ENCODE data around the gene STS. TPM values are rescaled to one million over a fixed set of nuclear protein-coding genes. Genes with fewer than 3 reads are reported as not detected.

The STS gene
- total and polyA plus RNA-seq, 10 of the 15 experiments (the other 5 are each of a cell fraction or from before 2014, with no cell fraction given), result 1.6 to 19.4 (median 4.7) TPM

GRCh38 chrX:7102119-7102518 is 45.4 kb upstream of the STS start:
- ATAC-seq (no peak), DNase-seq (ENCODE audit: low read depth, low spot score) (no peak), FAIRE-seq (no peak)
- H3K36me3 ChIP-seq (ENCODE audit: control insufficient read depth in 2 of 2, insufficient read depth in 2 of 2, low read length in 1 of 2), result peaks cover 6 to 10% of the 10 kb centered on the region in 2 experiments; a peak in 3 of 4 replicates
- H3K4me1 ChIP-seq (ENCODE audit: control insufficient read depth, insufficient read depth, low read length), result peaks cover 6% of the 10 kb centered on the region; the same call in 1 of the 2 replicates
- no peak overlapping the region for H3K9ac ChIP-seq (ENCODE audit: control insufficient read depth, insufficient read depth, low read length)
- ChIA-PET RAD21 (ENCODE audit: unreplicated experiment) (interaction anchor here (0.6 to 1.1 kb wide), 5 partner anchors 8 to 802 kb away, joined by 3 to 4 read pairs (median 4); no protein-coding TSS in a partner anchor), CTCF (interaction anchor here (0.5 to 1.2 kb wide), 4 partner anchors 11 to 162 kb away, joined by 3 to 5 read pairs (median 4); no protein-coding TSS in a partner anchor), POLR2A (interaction anchor here (0.6 to 1.9 kb wide), 4 partner anchors 8 to 110 kb away, joined by 3 to 5 read pairs (median 4); no protein-coding TSS in a partner anchor), SMC1A (ENCODE audit: uncharacterized antibody, unreplicated experiment) (interaction anchor here (0.7 to 3.2 kb wide), 6 partner anchors 9 to 17 kb away, joined by 3 to 15 read pairs (median 5); no protein-coding TSS in a partner anchor)
- peaks cover 6% of the 10 kb centered on the region; the same call in 1 of the 2 replicates for H3K79me2 ChIP-seq (ENCODE audit: control insufficient read depth, insufficient read depth, low read length)
- BruUV-seq (replicated peaks), result no TSS peak
- WGBS (ENCODE audit: insufficient coverage, insufficient replicate concordance, low lambda C conversion rate, missing lambda C conversion rate), result 67% methylated on average over 3 of the region's 3 CpGs
- H3K4me3 ChIP-seq, result no peak overlapping the region
- no peak overlapping the region for H3K27ac ChIP-seq (ENCODE audit: control insufficient read depth, insufficient read depth)
- peaks cover 2% of the 10 kb centered on the region; the same call in 1 of the 3 replicates for H3K9me3 ChIP-seq (replicated peaks; ENCODE audit: control insufficient read depth, insufficient read depth, low read length)
- in situ Hi-C loops (cut with MboI) (no loop called here), intact Hi-C loops (cut with micrococcal nuclease; ENCODE audit: unreplicated experiment) (no loop called here)
- TF ChIP-seq ZNF384 (IDR thresholded peaks at IDR 0.05; ENCODE audit: borderline replicate concordance, low read depth, low read length), result peak; percentile 55; the same call in 1 of the 2 replicates
- no peak for TF ChIP-seq ASH2L (IDR thresholded peaks at IDR 0.05; ENCODE audit: borderline replicate concordance, low read depth)
- TF ChIP-seq RUNX3 (IDR thresholded peaks at IDR 0.05; ENCODE audit: low read length), result peak; percentile 85
- no peak for TF ChIP-seq RBBP5 (conservative IDR thresholded peaks at IDR 0.05)
- TF ChIP-seq NFIC (IDR thresholded peaks at IDR 0.05; ENCODE audit: low read depth, low read length), result peak; percentile 40; the same call in 1 of the 2 replicates
- peak; percentile 64; the same call in 1 of the 2 replicates for TF ChIP-seq ZNF24 (IDR thresholded peaks at IDR 0.05)
- H2AFZ ChIP-seq (ENCODE audit: control insufficient read depth, low read depth, low read length), result no peak overlapping the region
- H4K20me1 ChIP-seq (ENCODE audit: control insufficient read depth, insufficient read depth), result no peaks in the 10 kb centered on the region
- peak overlapping the region; percentile 27 for H3K4me2 ChIP-seq (ENCODE audit: control insufficient read depth, insufficient read depth)
- no peaks in the 10 kb centered on the region for H3K27me3 ChIP-seq (replicated peaks in 1 of 2; ENCODE audit: control insufficient read depth in 2 of 2, insufficient read depth in 2 of 2, low read length in 1 of 2)

GRCh38 chrX:7106649-7107048 is 40.9 kb upstream of the STS start:
- CTCF ChIA-PET, result interaction anchor here (0.5 to 2.3 kb wide), 4 partner anchors 12 to 23 kb away, joined by 3 to 8 read pairs (median 4); no protein-coding TSS in a partner anchor
- H3K9me3 ChIP-seq (replicated peaks; ENCODE audit: control insufficient read depth, insufficient read depth, low read length), result peaks cover 2% of the 10 kb centered on the region; the same call in 1 of the 3 replicates
- in situ Hi-C loops (cut with MboI) (no loop called here), intact Hi-C loops (cut with micrococcal nuclease; ENCODE audit: unreplicated experiment) (no loop called here)
- H3K27ac ChIP-seq (ENCODE audit: control insufficient read depth, insufficient read depth), result no peak overlapping the region
- DNase-seq (ENCODE audit: low read depth, low spot score) (no peak), ATAC-seq (no peak), FAIRE-seq (no peak)
- no peak overlapping the region for H3K4me3 ChIP-seq
- no peak overlapping the region for H3K4me2 ChIP-seq (ENCODE audit: control insufficient read depth, insufficient read depth)
- no peak overlapping the region for H2AFZ ChIP-seq (ENCODE audit: control insufficient read depth, low read depth, low read length)
- no TSS peak for BruUV-seq (replicated peaks)
- 71% methylated on average over 2 of the region's 2 CpGs for WGBS (ENCODE audit: insufficient coverage, insufficient replicate concordance, low lambda C conversion rate, missing lambda C conversion rate)
- no peaks in the 10 kb centered on the region for H4K20me1 ChIP-seq (ENCODE audit: control insufficient read depth, insufficient read depth)
- TF ChIP-seq ZSCAN29 (IDR thresholded peaks at IDR 0.05) (no peak), LARP7 (IDR thresholded peaks at IDR 0.05) (no peak)
- RAD21 ChIA-PET (ENCODE audit: unreplicated experiment), result no interaction called here
- H3K36me3 ChIP-seq (ENCODE audit: control insufficient read depth in 2 of 2, insufficient read depth in 2 of 2, low read length in 1 of 2), result peaks cover 2 to 7% of the 10 kb centered on the region in 2 experiments; a peak in 3 of 4 replicates
- POLR2A ChIA-PET, result interaction anchor here (0.6 to 1.5 kb wide), 2 partner anchors 14 to 23 kb away, joined by 3 read pairs; no protein-coding TSS in a partner anchor
- peaks cover 25% of the 10 kb centered on the region for H3K79me2 ChIP-seq (ENCODE audit: control insufficient read depth, insufficient read depth, low read length)
- SMC1A ChIA-PET (ENCODE audit: uncharacterized antibody, unreplicated experiment), result interaction anchor here (5.9 kb wide), 1 partner anchor 16 kb away, joined by 80 read pairs; no protein-coding TSS in a partner anchor
- no peak overlapping the region for H3K9ac ChIP-seq (ENCODE audit: control insufficient read depth, insufficient read depth, low read length)
- H3K4me1 ChIP-seq (ENCODE audit: control insufficient read depth, insufficient read depth, low read length), result peaks cover 43% of the 10 kb centered on the region
- no peaks in the 10 kb centered on the region for H3K27me3 ChIP-seq (replicated peaks in 1 of 2; ENCODE audit: control insufficient read depth in 2 of 2, insufficient read depth in 2 of 2, low read length in 1 of 2)

Data from GM12878 (cell line).